ENCODE measurements around the gene JARID2. TPM values are rescaled to one million over a fixed set of nuclear protein-coding genes. Genes with fewer than 3 reads are reported as not detected.

The JARID2 gene
- total RNA-seq, 1 donor from 2014 or later, result 5.0 TPM

DNA sequence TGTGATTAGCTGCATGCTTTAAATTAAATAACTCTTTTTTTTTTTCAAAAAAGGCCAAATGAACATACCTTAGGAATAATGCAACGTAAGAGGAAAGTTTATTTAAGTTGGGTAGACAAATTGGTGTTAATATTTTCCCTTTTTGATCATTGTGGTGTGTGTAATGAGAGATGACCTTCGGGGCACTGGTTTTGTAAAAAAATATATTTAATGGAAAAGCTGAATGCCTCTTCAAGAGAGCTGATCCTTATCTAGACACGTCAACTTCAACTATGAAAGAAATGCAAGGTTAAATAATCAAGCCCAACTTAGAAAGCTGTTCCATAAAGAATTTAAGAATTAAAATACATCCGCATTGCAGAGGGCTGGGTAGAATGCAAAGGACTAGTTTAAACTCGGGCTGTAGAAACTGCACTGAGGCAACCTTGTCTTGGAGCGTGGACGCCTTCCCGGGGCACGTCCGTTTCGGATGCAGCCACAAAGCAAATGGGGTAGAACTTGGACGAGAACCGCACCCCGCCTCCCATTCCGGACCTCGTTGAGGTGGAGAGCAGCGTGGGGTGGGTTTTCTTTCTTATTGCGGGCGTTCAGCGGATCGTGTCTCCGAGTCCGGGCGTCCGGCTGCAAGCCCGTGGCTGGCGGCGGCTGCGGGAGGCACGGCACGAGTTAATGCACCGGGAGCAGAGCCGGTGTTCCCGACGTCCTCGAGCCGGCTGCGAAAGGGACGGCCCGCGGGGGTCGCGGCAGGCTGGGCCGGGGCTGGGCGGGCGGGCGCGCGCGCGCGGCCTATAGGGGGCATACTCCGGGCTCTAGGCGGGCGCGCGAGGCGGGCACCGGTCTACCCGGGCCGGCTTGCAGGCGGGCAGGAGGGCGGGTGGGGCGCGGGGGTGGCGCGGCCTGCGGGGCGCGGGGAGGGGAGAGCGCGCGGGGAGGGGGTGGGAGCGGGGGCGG lies 1.9 kb downstream of the JARID2 start:
- Histone ChIP-seq H3K27me3 (no peaks in the 10 kb centered on the region), H3K36me3 (no peaks in the 10 kb centered on the region), H3K4me1 (peaks cover 0 to 8% of the 10 kb centered on the region in 2 donors), H3K4me3 (peak overlapping the region; percentile 95 to 96), H3K27ac (peak overlapping the region; percentile 82 to 83), H3K9me3 (no peaks in the 10 kb centered on the region)
- TF ChIP-seq, protein P1, sequence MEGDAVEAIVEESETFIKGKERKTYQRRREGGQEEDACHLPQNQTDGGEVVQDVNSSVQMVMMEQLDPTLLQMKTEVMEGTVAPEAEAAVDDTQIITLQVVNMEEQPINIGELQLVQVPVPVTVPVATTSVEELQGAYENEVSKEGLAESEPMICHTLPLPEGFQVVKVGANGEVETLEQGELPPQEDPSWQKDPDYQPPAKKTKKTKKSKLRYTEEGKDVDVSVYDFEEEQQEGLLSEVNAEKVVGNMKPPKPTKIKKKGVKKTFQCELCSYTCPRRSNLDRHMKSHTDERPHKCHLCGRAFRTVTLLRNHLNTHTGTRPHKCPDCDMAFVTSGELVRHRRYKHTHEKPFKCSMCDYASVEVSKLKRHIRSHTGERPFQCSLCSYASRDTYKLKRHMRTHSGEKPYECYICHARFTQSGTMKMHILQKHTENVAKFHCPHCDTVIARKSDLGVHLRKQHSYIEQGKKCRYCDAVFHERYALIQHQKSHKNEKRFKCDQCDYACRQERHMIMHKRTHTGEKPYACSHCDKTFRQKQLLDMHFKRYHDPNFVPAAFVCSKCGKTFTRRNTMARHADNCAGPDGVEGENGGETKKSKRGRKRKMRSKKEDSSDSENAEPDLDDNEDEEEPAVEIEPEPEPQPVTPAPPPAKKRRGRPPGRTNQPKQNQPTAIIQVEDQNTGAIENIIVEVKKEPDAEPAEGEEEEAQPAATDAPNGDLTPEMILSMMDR (IDR thresholded peaks at IDR 0.05), result peak in 1 of 3 experiments; percentile 19
- DNase-seq (ENCODE audit: low spot score in 2 of 2), result peak in 1 of 2 donors; percentile 80
- intact Hi-C loops (cut with DNase I), result loop anchor here (2.0 to 10.0 kb wide), 8 partner anchors 33 to 1433 kb away; partner anchors contain the start of gene MCUR1

DNA sequence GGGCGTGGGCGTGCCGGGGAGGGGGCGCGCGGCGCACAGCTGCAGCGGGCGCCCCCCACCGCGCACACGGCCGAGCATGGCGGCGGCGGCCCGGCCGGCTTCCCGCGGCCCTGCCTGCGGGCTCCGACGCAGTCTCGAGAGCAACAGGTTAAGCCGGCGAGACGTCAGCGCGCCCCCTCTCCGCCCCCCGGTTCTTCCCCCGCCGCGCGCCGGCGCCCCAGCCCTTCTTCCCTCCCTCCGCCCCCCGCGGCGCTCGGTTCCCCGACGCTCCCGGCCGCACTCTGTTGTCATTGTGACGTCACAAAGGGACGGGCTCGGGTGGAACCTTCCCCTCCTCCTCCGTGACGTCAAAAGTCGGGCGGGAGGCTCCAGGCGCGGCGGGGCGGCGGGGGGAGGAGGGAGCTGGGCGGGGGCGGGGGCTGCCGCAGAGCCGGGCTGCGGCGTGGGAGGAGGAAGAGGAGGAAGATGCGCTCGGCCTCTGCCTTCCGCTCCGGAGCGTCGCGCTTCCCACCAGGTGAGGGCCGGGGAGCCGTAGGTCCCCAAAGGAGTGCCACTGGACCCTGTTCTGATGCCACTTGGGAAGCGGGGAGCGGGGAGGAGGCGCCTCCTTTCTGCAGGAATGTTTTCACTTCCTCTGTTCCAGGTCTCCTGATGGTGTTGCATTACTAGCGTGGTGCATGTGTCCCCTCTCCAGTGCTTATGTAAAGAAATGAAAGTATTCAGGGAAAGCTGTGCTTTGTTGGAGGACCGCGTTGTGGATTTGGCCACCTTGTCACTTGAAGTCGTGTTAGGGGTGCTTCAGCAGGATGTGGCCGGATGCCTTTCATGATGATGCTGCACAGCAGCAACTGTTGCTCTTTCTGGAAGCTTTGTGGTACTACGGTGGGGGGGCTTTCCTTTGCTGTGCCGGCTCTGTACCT lies 2.8 kb downstream of the JARID2 start:
- intact Hi-C loops (cut with DNase I), result loop anchor here (2.0 to 10.0 kb wide), 8 partner anchors 32 to 1434 kb away; partner anchors contain the start of gene MCUR1
- Histone ChIP-seq H3K36me3 (no peaks in the 10 kb centered on the region), H3K4me1 (peaks cover 0 to 8% of the 10 kb centered on the region in 2 donors), H3K9me3 (no peaks in the 10 kb centered on the region), H3K27me3 (no peaks in the 10 kb centered on the region), H3K27ac (peak overlapping the region; percentile 82 to 92), H3K4me3 (peak overlapping the region; percentile 95 to 96)
- peak; percentile 85 to 97 for DNase-seq (ENCODE audit: low spot score in 2 of 2)
- TF ChIP-seq, protein P1 (IDR thresholded peaks at IDR 0.05), result peak; percentile 20 to 43 (median 26)

DNA sequence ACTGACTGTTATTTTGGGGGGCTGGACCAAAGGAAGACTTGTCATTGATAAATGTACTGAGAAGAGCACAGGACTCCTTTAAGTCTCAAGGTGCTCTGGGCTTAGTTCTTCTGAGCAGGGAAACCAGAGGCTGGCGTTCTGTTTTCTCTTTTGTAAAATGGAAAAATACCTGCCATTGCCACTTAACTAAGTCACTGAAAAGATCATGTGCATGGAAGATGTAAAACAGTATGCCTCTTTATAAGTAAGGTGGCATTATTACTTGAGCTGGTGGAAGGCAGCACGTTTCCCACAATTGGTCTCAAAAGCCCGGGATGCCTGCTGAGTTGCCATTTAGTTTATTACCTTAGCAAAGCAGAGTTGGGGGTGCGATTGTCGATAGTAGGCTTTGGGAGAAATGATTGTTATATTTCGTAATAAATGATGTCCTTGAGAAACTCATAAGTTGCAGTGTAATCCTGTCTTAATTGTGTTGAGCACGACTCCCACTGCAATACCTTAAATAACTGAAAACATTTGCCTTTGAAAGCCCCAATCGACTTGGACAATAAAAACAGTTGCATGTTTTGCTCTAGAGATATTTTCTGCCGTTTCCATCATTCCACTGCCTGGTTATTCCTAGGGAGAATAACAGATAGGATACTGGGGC lies 3.6 kb downstream of the JARID2 start:
- Histone ChIP-seq H3K36me3 (no peaks in the 10 kb centered on the region), H3K4me1 (peaks cover 0 to 6% of the 10 kb centered on the region in 2 donors), H3K27me3 (no peaks in the 10 kb centered on the region), H3K4me3 (peak overlapping the region; percentile 95 to 96), H3K27ac (peak overlapping the region; percentile 82 to 92), H3K9me3 (no peaks in the 10 kb centered on the region)
- intact Hi-C loops (cut with DNase I), result loop anchor here (2.0 to 10.0 kb wide), 8 partner anchors 31 to 1435 kb away; partner anchors contain the start of gene MCUR1
- DNase-seq (ENCODE audit: low spot score in 2 of 2), result no peak
- TF ChIP-seq, protein P1 (IDR thresholded peaks at IDR 0.05), result no peak

DNA sequence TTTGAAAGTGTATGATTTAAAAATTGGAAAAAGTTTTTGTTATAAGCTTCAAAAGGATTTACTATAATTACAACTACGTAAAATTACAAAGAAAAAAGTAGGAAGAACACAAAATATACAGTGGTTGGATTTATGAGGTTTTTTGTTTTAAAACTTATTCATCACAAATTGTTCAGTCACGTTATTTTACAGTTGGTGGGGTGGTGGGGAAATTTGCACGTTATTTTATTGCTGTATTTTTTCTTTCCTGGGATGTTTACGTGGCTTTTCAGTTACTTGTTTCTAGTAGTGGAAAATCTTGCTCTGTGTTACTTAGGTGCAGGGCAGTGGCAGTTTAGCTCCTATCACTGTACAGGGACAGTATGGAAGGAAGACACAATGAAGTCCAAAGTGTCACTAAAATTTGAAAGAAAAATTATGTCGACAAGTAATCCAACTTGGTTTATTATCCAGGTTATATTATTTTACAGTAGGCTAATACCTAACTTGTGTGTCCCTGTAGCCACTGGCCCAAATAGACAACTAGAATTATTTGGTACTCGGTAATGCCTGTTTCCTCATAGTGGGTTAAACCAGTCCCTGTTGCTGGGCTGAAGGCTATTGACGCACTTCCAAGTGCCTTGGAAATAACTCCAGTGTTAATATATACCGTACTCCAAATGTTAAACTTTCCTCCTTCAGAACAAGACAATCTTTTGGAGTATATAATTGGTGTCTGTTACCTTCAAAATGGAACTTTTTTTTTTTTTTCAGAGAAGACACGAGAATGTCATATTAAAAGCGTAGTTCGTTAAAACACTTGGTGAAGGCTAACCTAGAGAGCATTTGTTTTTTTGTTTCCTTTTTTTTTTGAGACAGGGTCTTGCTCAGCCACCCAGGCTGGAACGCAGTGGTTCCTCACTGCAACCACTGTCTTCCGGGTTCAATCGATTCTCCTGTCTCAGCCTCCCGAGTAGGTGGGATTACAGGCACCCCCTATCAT lies 4.6 kb downstream of the JARID2 start:
- no peaks in the 10 kb centered on the region for H3K27me3 ChIP-seq
- peaks cover 0 to 3% of the 10 kb centered on the region in 2 donors for H3K4me1 ChIP-seq
- H3K9me3 ChIP-seq, result no peaks in the 10 kb centered on the region
- no peak for DNase-seq (ENCODE audit: low spot score in 2 of 2)
- H3K27ac ChIP-seq, result peak overlapping the region; percentile 82 to 92
- no peak overlapping the region for H3K4me3 ChIP-seq
- H3K36me3 ChIP-seq, result no peaks in the 10 kb centered on the region
- intact Hi-C loops (cut with DNase I), result no loop called here
- TF ChIP-seq, protein P1 (IDR thresholded peaks at IDR 0.05), result no peak

All from ascending aorta (tissue), 2 donors.